ENCODE results near the gene ERN1.
A peak's percentile ranks its signal among the peaks of the same experiment; 100 is the strongest.

ERN1 gene

GRCh38 chr17:64095144-64095882, 34.6 kb downstream of the ERN1 start:
- H3K27me3 ChIP-seq (ENCODE audit: insufficient read depth, poor library complexity, severe bottlenecking) = no peaks in the 10 kb centered on the region
- DNase-seq (ENCODE audit: low read depth in 1 of 2, low spot score in 1 of 2) = no peak
- no peak overlapping the region for H3K4me3 ChIP-seq (replicated peaks; ENCODE audit: insufficient read depth, low read length)
- H3K27ac ChIP-seq (replicated peaks) = no peak overlapping the region
- no peak for TF ChIP-seq GABPA (IDR thresholded peaks at IDR 0.05; ENCODE audit: low read depth)
- 0 out of 2 replicates have a peak, but pooled peaks have one; percentile 25 for TF ChIP-seq POLR2AphosphoS5 (IDR thresholded peaks at IDR 0.05; ENCODE audit: low read depth)

DNA sequence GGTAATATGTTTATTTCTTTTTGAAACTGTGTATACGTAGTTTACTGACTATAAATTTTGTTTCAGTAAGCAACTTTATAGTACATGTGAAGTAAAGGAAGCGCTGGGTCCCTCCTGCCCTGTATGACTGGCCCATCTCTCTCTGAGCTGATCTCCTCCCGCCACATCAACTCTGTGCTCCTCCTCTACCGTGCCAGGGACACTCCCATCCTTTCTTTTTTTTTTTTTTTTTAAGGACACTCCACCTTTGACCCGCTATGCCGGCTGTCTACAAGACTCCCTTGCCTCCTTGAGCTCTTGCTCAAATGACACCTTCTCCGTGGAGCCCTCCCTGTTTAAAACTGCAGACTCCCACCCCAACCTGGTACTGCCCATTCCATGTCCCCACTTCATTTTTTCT, 35.5 kb downstream of the ERN1 start:
- Histone ChIP-seq H3K4me3 (replicated peaks; ENCODE audit: insufficient read depth, low read length) (no peak overlapping the region), H3K27ac (replicated peaks) (no peak overlapping the region; the same call in 1 of the 2 replicates), H3K27me3 (ENCODE audit: insufficient read depth, poor library complexity, severe bottlenecking) (no peaks in the 10 kb centered on the region)
- TF ChIP-seq SPI1 (IDR thresholded peaks at IDR 0.05; ENCODE audit: borderline replicate concordance, low read depth) (no peak), POLR2AphosphoS5 (IDR thresholded peaks at IDR 0.05; ENCODE audit: low read depth) (no peak)
- no peak for DNase-seq (ENCODE audit: low read depth in 1 of 2, low spot score in 1 of 2)

DNA sequence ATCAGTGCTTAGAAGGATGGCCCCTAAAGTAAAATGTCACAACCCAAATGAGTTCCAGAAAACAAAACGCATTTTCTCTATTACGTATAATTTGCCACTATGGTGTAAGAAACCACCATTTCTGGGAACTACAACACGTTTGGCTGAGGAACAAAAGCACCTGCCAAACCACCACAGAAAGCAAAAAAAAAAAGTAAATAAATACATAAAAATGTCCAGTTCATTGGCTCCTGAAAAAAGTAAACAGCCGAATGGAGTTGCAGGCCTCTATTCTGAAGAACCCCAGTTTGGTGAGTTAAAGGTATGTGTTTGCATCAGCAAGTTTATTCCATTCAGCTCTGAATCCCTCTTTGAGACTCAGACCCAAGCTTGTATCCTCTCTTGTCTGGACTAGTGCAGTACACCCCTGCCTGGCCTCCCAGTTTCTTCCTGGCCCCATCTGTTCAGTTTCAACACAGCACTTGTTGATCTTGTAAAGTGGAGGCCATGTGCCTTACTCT, 36.9 kb downstream of the ERN1 start:
- Histone ChIP-seq H3K4me3 (replicated peaks; ENCODE audit: insufficient read depth, low read length) (no peak overlapping the region), H3K27ac (replicated peaks) (peak overlapping the region; percentile 64)
- TF ChIP-seq POLR2AphosphoS5 (IDR thresholded peaks at IDR 0.05; ENCODE audit: low read depth) = no peak
- no peak for TF ChIP-seq SPI1 (IDR thresholded peaks at IDR 0.05; ENCODE audit: borderline replicate concordance, low read depth)
- TF ChIP-seq, protein P1, sequence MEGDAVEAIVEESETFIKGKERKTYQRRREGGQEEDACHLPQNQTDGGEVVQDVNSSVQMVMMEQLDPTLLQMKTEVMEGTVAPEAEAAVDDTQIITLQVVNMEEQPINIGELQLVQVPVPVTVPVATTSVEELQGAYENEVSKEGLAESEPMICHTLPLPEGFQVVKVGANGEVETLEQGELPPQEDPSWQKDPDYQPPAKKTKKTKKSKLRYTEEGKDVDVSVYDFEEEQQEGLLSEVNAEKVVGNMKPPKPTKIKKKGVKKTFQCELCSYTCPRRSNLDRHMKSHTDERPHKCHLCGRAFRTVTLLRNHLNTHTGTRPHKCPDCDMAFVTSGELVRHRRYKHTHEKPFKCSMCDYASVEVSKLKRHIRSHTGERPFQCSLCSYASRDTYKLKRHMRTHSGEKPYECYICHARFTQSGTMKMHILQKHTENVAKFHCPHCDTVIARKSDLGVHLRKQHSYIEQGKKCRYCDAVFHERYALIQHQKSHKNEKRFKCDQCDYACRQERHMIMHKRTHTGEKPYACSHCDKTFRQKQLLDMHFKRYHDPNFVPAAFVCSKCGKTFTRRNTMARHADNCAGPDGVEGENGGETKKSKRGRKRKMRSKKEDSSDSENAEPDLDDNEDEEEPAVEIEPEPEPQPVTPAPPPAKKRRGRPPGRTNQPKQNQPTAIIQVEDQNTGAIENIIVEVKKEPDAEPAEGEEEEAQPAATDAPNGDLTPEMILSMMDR (IDR thresholded peaks at IDR 0.05; ENCODE audit: insufficient read depth, low read length) = no peak
- TF ChIP-seq, protein P2, sequence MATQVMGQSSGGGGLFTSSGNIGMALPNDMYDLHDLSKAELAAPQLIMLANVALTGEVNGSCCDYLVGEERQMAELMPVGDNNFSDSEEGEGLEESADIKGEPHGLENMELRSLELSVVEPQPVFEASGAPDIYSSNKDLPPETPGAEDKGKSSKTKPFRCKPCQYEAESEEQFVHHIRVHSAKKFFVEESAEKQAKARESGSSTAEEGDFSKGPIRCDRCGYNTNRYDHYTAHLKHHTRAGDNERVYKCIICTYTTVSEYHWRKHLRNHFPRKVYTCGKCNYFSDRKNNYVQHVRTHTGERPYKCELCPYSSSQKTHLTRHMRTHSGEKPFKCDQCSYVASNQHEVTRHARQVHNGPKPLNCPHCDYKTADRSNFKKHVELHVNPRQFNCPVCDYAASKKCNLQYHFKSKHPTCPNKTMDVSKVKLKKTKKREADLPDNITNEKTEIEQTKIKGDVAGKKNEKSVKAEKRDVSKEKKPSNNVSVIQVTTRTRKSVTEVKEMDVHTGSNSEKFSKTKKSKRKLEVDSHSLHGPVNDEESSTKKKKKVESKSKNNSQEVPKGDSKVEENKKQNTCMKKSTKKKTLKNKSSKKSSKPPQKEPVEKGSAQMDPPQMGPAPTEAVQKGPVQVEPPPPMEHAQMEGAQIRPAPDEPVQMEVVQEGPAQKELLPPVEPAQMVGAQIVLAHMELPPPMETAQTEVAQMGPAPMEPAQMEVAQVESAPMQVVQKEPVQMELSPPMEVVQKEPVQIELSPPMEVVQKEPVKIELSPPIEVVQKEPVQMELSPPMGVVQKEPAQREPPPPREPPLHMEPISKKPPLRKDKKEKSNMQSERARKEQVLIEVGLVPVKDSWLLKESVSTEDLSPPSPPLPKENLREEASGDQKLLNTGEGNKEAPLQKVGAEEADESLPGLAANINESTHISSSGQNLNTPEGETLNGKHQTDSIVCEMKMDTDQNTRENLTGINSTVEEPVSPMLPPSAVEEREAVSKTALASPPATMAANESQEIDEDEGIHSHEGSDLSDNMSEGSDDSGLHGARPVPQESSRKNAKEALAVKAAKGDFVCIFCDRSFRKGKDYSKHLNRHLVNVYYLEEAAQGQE (IDR thresholded peaks at IDR 0.05; ENCODE audit: insufficient replicate concordance, low read depth) = no peak
- TF ChIP-seq GABPA (IDR thresholded peaks at IDR 0.05; ENCODE audit: low read depth) = no peak

DNA sequence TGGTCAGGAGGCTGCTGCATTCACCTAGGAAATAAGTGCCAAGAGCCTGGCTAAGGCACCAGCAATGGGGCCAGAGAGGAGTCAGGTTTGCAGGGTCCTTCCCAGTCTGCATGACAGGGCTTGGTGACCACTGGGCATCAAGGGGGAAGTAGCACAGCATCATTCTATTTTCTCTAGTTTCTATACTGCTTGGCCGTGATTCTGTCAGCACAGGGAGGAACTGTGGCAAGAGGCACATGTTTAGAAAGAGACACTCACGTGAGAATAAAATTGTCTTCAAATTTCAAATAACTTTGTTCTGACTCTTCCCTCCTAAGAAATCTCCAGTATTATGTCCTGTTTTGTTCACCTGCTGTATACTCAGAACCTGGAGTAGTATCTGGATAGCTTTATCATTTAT, 37.8 kb downstream of the ERN1 start:
- H3K27ac ChIP-seq (replicated peaks) = peak overlapping the region; percentile 64
- DNase-seq (ENCODE audit: low read depth in 1 of 2, low spot score in 1 of 2) = peak in 1 of 2 experiments; percentile 44

More for the DNA sequence above, 36.9 kb downstream of the ERN1 start:
- H3K27me3 ChIP-seq (ENCODE audit: insufficient read depth, poor library complexity, severe bottlenecking) = no peaks in the 10 kb centered on the region
- DNase-seq (ENCODE audit: low read depth in 1 of 2, low spot score in 1 of 2) = peak in 1 of 2 experiments; percentile 67

DNA sequence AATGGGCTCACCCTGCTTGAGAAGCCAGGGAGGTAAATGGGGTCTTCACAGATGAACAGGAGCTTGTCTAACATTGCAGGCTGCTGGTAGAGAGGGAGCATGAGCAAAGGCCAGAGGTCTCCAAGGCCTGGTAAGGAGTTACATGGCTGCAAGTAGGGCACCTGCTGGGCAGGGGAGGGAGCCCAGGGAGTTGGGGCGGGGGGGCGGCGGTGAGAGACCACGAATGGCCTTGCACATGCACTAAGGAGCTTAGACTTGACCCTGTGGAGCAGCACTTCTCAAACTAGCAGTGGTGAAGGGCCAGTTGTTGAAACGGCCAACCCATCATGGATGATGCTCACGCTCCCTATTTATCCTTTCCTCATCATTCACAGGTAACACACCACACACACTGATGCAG, 38.4 kb downstream of the ERN1 start:
- H3K4me3 ChIP-seq (replicated peaks; ENCODE audit: insufficient read depth, low read length) = no peak overlapping the region
- TF ChIP-seq GABPA (IDR thresholded peaks at IDR 0.05; ENCODE audit: low read depth) (no peak), SPI1 (IDR thresholded peaks at IDR 0.05; ENCODE audit: borderline replicate concordance, low read depth) (no peak), POLR2AphosphoS5 (IDR thresholded peaks at IDR 0.05; ENCODE audit: low read depth) (no peak)
- TF ChIP-seq, protein P1 (IDR thresholded peaks at IDR 0.05; ENCODE audit: insufficient read depth, low read length) = no peak
- TF ChIP-seq, protein P2 (IDR thresholded peaks at IDR 0.05; ENCODE audit: insufficient replicate concordance, low read depth) = no peak
- H3K27ac ChIP-seq (replicated peaks) = no peak overlapping the region
- H3K27me3 ChIP-seq (ENCODE audit: insufficient read depth, poor library complexity, severe bottlenecking) = no peaks in the 10 kb centered on the region
- no peak for DNase-seq (ENCODE audit: low read depth in 1 of 2, low spot score in 1 of 2)

More for the DNA sequence above, 37.8 kb downstream of the ERN1 start:
- TF ChIP-seq, protein P1 (IDR thresholded peaks at IDR 0.05; ENCODE audit: insufficient read depth, low read length) = no peak
- peak; percentile 44; the same call in 1 of the 2 replicates for TF ChIP-seq SPI1 (IDR thresholded peaks at IDR 0.05; ENCODE audit: borderline replicate concordance, low read depth)
- Histone ChIP-seq H3K4me3 (replicated peaks; ENCODE audit: insufficient read depth, low read length) (no peak overlapping the region), H3K27me3 (ENCODE audit: insufficient read depth, poor library complexity, severe bottlenecking) (no peaks in the 10 kb centered on the region)

Data from HL-60 (cell line).